ENCODE results near the gene PRDX6.

PRDX6 gene

GRCh38 chr1:173530795-173531693 is 53.9 kb downstream of the PRDX6 start:
- no peak for FAIRE-seq
- DNase-seq (ENCODE audit: extremely low spot score, insufficient read length, low read depth): no peak

- FAIRE-seq (no peak), DNase-seq (ENCODE audit: extremely low spot score, insufficient read length, low read depth) (no peak)
Measured at GRCh38 chr1:173532237-173532636, 55.1 kb downstream of the PRDX6 start.

GRCh38 chr1:173536223-173536622 is 59.1 kb downstream of the PRDX6 start:
- FAIRE-seq: no peak
- no peak for DNase-seq (ENCODE audit: extremely low spot score, insufficient read length, low read depth)
